Adrenal gland (tissue), 12 donors: ENCODE data around the gene ZNF184. TPM values are rescaled to one million over a fixed set of nuclear protein-coding genes. Genes with fewer than 3 reads are reported as not detected.

Experiments
- DNase-seq, 7 donors: peaks; one replicate each; pipeline ENCODE4 v3.0.0-alpha.2; 2019 to 2020
- H3K27ac ChIP-seq, 5 donors: fragments of 200-600 bp; sonication (generic) in 4 of 5; 1 replicate in 3 of 5; 2 replicates in 2 of 5; pipeline versions ENCODE4 v1.5.1 to v1.8.0; 2016 to 2020; ENCODE audit warnings: mild to moderate bottlenecking in 1 of 5
- H3K27me3 ChIP-seq: fragments of 200-600 bp; 2 replicates; pipeline ENCODE4 v1.8.0; 2021
- H3K36me3 ChIP-seq, 2 donors: fragments of 200-600 bp; replicated peaks in 1 of 2; 1 replicate in 1 of 2; 2 replicates in 1 of 2; pipeline versions ENCODE4 v1.5.1 to v1.8.0; 2018 to 2022
- H3K4me1 ChIP-seq, 2 donors: fragments of 200-600 bp; replicated peaks in 1 of 2; 1 replicate in 1 of 2; 2 replicates in 1 of 2; pipeline versions ENCODE4 v1.5.1 to v1.8.0; 2018 to 2021
- H3K4me3 ChIP-seq, 4 donors: fragments of 200-600 bp; sonication (generic) in 3 of 4; one replicate each; pipeline ENCODE4 v1.5.1; 2016 to 2018
- H3K9me3 ChIP-seq, 3 donors: fragments of 200-600 bp; sonication (generic) in 1 of 3; replicated peaks in 1 of 3; 1 replicate in 2 of 3; 2 replicates in 1 of 3; pipeline versions ENCODE4 v1.5.1 to v1.8.0; 2016 to 2021
- POLR2A ChIP-seq, 2 donors: fragments of 450-650 bp; IDR thresholded peaks; one replicate each; pipeline ENCODE4 v1.6.1; 2017; ENCODE audit warnings: antibody characterized with exemption in 2 of 2, mild to moderate bottlenecking in 2 of 2, moderate library complexity in 1 of 2
- WGBS, 4 donors: extraction: QIAGEN DNeasy Blood & Tissue Kit in 2 of 4; methylation state at CpG; one replicate each; pipeline versions ENCODE4 v1.1.5 to v1.1.7; 2013 to 2017; 5-methylcytosine and 5-hydroxymethylcytosine counted together
- intact Hi-C, 2 donors: fragments of 100-400 bp; cut with DNase I; formaldehyde crosslinking; loops; one replicate each; pipeline versions ENCODE4 v1.14.1 to v1.15.0; 2022 to 2023
- polyA plus RNA-seq, 3 donors: library from polyadenylated mRNA; stranded (reverse); fragments of 200-250 nt in 2 of 3; fragments of 350-450 nt in 1 of 3; fragmentation: Illumina TruSeq in 1 of 3; extraction: RNeasy Lipid Tissue Mini Kit (QIAGEN cat#74804) in 1 of 3; gene quantifications; one replicate each; pipeline ENCODE4 v1.2.3, GENCODE V29; 2013 to 2014
- total RNA-seq, 9 donors: library from RNA; depleted of rRNA in 4 of 9; stranded (reverse); fragments of >200 nt in 4 of 9; fragments of 120-200 nt in 1 of 9; fragmentation: NEBNext Ultra II Directional in 1 of 9; extraction: Animal tissue kit (Norgen Biotek cat#: 25700) in 1 of 9; gene quantifications; one replicate each; pipeline versions ENCODE4 v1.1.0 to v1.2.4, GENCODE V29; 2013 to 2023
- TF ChIP-seq, protein P1 (sequence below), 6 experiments: fragments of 450-650 bp in 4 of 6; fragments of 200-600 bp in 2 of 6; sonication (generic) in 1 of 6; IDR thresholded peaks; 1 replicate in 5 of 6; 2 replicates in 1 of 6; pipeline versions ENCODE4 v1.5.1 to v1.8.0; 2016 to 2021; ENCODE audit warnings: antibody characterized with exemption in 6 of 6, mild to moderate bottlenecking in 2 of 6, moderate library complexity in 1 of 6
- donor health status: healthy with polysubstance abuse.
- donor health status: Bipolar disorder and iron deficiency.
- donor health status: DM: yes; HTN: yes; CAD: no.
- donor health status: DM: no; HTN: no; CAD: no.
- donor health status: DM: no; HTN: no; CAD: no.
- donor health status: DM: yes; HTN: yes; CAD: no.

The ZNF184 gene
- total and polyA plus RNA-seq, 12 donors, result 1.3 to 8.3 (median 4.9) TPM

DNA sequence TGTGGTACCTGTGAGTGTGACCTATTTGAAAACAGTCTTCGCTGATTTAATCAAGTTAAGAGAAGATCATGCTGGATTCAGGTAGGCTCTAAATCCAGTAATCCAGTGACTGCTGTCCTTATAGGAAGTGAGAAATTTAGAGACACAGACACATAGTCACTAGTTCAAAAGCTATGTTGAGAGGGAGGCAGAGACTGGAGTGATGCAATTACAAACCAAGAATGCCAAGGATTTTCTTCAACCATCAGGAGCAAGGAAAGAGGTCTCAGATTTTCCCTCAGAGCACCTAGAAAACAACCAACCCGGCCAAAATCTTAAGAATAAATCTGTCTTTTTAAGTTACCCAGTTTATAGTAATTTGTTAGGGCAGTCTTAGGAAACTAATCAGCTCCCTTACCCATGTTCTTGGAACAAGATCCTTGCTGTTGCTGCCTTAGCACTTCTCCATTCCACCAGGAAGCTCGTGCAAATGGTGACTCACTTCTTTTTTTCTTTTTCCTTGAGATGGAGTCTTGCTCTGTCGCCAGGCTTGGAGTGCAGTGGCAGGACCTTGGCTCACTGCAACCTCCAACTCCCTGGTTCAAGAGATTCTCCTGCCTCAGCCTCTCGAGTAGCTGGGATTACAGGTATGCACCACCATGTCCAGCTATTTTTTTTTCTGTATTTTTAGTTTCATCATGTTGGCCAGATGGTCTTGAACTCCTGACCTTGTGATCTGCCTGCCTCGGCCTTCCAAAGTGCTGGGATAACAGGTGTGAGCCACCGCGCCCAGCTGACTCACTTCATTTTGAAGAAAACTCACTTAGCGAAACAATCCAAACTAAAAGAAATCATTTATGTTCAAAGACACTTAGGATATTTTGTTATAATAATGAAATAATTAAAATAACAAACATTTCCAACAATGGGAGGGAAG, 34.4 kb upstream of the ZNF184 start:
- Histone ChIP-seq H3K4me3 (no peak overlapping the region), H3K27ac (no peak overlapping the region), H3K9me3 (no peaks in the 10 kb centered on the region), H3K4me1 (peaks cover 0 to 10% of the 10 kb centered on the region in 2 donors), H3K27me3 (peaks cover 12% of the 10 kb centered on the region), H3K36me3 (no peaks in the 10 kb centered on the region)
- DNase-seq, result no peak
- WGBS, 4 donors, result 73 to 80% (median 75%) methylated on average over 9 of the region's 9 CpGs
- TF ChIP-seq, protein P1, sequence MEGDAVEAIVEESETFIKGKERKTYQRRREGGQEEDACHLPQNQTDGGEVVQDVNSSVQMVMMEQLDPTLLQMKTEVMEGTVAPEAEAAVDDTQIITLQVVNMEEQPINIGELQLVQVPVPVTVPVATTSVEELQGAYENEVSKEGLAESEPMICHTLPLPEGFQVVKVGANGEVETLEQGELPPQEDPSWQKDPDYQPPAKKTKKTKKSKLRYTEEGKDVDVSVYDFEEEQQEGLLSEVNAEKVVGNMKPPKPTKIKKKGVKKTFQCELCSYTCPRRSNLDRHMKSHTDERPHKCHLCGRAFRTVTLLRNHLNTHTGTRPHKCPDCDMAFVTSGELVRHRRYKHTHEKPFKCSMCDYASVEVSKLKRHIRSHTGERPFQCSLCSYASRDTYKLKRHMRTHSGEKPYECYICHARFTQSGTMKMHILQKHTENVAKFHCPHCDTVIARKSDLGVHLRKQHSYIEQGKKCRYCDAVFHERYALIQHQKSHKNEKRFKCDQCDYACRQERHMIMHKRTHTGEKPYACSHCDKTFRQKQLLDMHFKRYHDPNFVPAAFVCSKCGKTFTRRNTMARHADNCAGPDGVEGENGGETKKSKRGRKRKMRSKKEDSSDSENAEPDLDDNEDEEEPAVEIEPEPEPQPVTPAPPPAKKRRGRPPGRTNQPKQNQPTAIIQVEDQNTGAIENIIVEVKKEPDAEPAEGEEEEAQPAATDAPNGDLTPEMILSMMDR (IDR thresholded peaks at IDR 0.05), result no peak
- TF ChIP-seq POLR2A (IDR thresholded peaks at IDR 0.05), result no peak
- intact Hi-C loops, result no loop called here

GRCh38 chr6:27505209-27506027, 32.5 kb upstream of the ZNF184 start:
- DNase-seq, result peak in 1 of 7 donors; percentile 83
- Histone ChIP-seq H3K9me3 (no peaks in the 10 kb centered on the region), H3K27ac (no peak overlapping the region), H3K36me3 (no peaks in the 10 kb centered on the region), H3K27me3 (peaks cover 12% of the 10 kb centered on the region), H3K4me1 (peaks cover 0 to 12% of the 10 kb centered on the region in 2 donors), H3K4me3 (no peak overlapping the region)
- intact Hi-C loops, result no loop called here
- no peak for TF ChIP-seq POLR2A (IDR thresholded peaks at IDR 0.05)
- TF ChIP-seq, protein P1 (IDR thresholded peaks at IDR 0.05), result no peak
- WGBS, 4 donors, result 32 to 37% (median 36%) methylated on average over 20 of the region's 20 CpGs

DNA sequence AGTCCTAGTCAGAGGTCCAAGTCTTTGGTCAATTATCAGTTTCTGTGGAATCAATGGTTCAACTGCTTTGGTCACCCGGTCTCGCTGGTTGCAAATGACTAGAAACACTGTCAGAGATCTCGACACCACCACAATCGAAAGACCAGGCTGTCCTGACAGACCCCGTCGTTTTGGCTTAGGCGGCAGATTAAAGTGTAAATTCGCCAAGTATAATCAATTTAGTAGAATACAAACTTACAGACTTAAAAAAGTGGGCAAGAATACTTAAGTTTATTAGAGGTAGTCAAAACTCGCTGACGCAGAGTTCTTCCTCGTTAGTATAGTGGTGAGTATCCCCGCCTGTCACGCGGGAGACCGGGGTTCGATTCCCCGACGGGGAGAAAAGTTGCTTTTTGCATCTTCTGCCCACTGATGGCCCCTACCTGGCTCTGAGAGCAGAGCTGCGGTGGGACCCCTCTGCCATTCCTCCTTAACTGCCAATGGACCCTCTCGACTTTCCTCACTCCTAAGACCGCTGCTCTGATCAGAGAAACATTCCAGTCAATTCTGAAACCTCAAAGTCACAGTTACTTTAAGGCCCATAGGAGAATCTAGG, 30.6 kb upstream of the ZNF184 start:
- H3K36me3 ChIP-seq, result no peaks in the 10 kb centered on the region
- H3K9me3 ChIP-seq, result no peaks in the 10 kb centered on the region
- intact Hi-C loops, result no loop called here
- no peaks in the 10 kb centered on the region for H3K27me3 ChIP-seq
- H3K4me3 ChIP-seq, result peak overlapping the region in 1 of 4 donors; percentile 55
- peaks cover 0 to 12% of the 10 kb centered on the region in 2 donors for H3K4me1 ChIP-seq
- DNase-seq, result peak; percentile 21 to 71 (median 46)
- H3K27ac ChIP-seq, result no peak overlapping the region
- WGBS, 4 donors, result 5 to 6% (median 6%) methylated on average over 21 of the region's 21 CpGs
- no peak for TF ChIP-seq POLR2A (IDR thresholded peaks at IDR 0.05)
- TF ChIP-seq, protein P1 (IDR thresholded peaks at IDR 0.05), result no peak
